ENCODE results near the gene AP1S3. TPM values are rescaled to one million over a fixed set of nuclear protein-coding genes. Genes with fewer than 3 reads are reported as not detected.
"Not testable (repeated sequence)": the region's sequence is repeated elsewhere in the genome, so short reads cannot be mapped to it uniquely, and the experiment has no call there.

Gene AP1S3
- total RNA-seq, 1 donor from 2014 or later = 3.5 TPM

DNA sequence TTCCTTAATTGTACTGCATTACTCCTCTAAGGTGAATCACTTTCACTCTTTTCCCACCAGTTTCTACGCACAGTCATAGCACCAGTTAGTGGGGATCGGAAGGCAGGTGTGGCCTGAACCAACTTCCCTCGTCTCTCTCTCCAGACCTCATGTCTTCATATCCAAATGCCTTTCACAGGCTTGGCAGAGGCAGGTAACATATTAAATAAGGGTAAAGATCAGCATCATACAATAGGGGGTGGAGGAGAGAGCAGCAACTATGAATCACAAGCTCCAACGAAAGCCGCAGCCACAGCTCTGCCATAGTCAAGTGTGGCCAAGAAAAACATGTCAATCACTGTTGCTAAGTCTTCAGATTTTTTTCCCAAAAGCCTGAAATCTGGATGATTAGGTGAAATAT lies 40.3 kb downstream of the AP1S3 start:
- H3K27ac Mint-ChIP-seq (ENCODE audit: unreplicated experiment) = peak overlapping the region; percentile 50
- peaks cover 9% of the 10 kb centered on the region for H3K9me3 Mint-ChIP-seq (ENCODE audit: unreplicated experiment)
- peaks cover 39% of the 10 kb centered on the region for H3K4me1 Mint-ChIP-seq (ENCODE audit: unreplicated experiment)
- TF ChIP-seq CTCF (IDR thresholded peaks at IDR 0.05) = no peak
- H3K4me3 Mint-ChIP-seq (ENCODE audit: unreplicated experiment) = no peak overlapping the region
- no peak for DNase-seq (ENCODE audit: extremely low spot score, unreplicated experiment)
- no peaks in the 10 kb centered on the region for H3K27me3 Mint-ChIP-seq (ENCODE audit: unreplicated experiment)
- H3K36me3 Mint-ChIP-seq (ENCODE audit: unreplicated experiment) = peaks cover 2% of the 10 kb centered on the region

GRCh38 chr2:223789423-223789822 lies 48.0 kb downstream of the AP1S3 start:
- no peak for TF ChIP-seq CTCF (IDR thresholded peaks at IDR 0.05)
- Mint-ChIP-seq H3K27ac (ENCODE audit: unreplicated experiment) (no peak overlapping the region), H3K4me1 (ENCODE audit: unreplicated experiment) (peaks cover 3% of the 10 kb centered on the region), H3K36me3 (ENCODE audit: unreplicated experiment) (peaks cover 2% of the 10 kb centered on the region), H3K27me3 (ENCODE audit: unreplicated experiment) (no peaks in the 10 kb centered on the region), H3K9me3 (ENCODE audit: unreplicated experiment) (peaks cover 8% of the 10 kb centered on the region), H3K4me3 (ENCODE audit: unreplicated experiment) (no peak overlapping the region)
- no peak for DNase-seq (ENCODE audit: extremely low spot score, unreplicated experiment)

DNA sequence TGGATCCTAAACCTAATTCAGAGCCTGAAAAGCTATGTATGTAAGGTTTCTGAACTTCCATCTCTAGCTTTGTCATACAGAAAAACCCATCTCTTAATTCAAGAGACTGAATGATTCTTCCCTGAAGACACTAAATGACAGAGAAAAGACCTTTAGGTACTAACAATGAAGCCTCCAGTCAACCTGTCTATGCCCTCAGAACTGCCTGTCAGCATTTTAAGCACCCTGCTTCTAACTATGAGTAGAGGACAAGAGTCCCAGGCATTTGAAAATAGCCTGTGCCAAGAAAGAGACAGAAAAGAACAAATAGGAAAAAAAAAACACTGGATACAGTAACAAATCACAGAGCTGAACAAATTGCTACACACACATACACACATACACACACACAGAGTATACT lies 48.6 kb downstream of the AP1S3 start:
- H3K4me1 Mint-ChIP-seq (ENCODE audit: unreplicated experiment) = peaks cover 3% of the 10 kb centered on the region
- H3K27ac Mint-ChIP-seq (ENCODE audit: unreplicated experiment) = peak overlapping the region; percentile 31
- no peak for DNase-seq (ENCODE audit: extremely low spot score, unreplicated experiment)
- no peak for TF ChIP-seq CTCF (IDR thresholded peaks at IDR 0.05)
- H3K4me3 Mint-ChIP-seq (ENCODE audit: unreplicated experiment) = no peak overlapping the region
- peaks cover 2% of the 10 kb centered on the region for H3K36me3 Mint-ChIP-seq (ENCODE audit: unreplicated experiment)
- H3K27me3 Mint-ChIP-seq (ENCODE audit: unreplicated experiment) = no peaks in the 10 kb centered on the region
- H3K9me3 Mint-ChIP-seq (ENCODE audit: unreplicated experiment) = peaks cover 8% of the 10 kb centered on the region

- H3K27ac Mint-ChIP-seq (ENCODE audit: unreplicated experiment); DNase-seq (ENCODE audit: extremely low spot score, unreplicated experiment); H3K9me3 Mint-ChIP-seq (ENCODE audit: unreplicated experiment); H3K4me1 Mint-ChIP-seq (ENCODE audit: unreplicated experiment); H3K4me3 Mint-ChIP-seq (ENCODE audit: unreplicated experiment); H3K36me3 Mint-ChIP-seq (ENCODE audit: unreplicated experiment); H3K27me3 Mint-ChIP-seq (ENCODE audit: unreplicated experiment): not testable (repeated sequence)
Measured at GRCh38 chr2:223788106-223788505, 49.3 kb downstream of the AP1S3 start.

DNA sequence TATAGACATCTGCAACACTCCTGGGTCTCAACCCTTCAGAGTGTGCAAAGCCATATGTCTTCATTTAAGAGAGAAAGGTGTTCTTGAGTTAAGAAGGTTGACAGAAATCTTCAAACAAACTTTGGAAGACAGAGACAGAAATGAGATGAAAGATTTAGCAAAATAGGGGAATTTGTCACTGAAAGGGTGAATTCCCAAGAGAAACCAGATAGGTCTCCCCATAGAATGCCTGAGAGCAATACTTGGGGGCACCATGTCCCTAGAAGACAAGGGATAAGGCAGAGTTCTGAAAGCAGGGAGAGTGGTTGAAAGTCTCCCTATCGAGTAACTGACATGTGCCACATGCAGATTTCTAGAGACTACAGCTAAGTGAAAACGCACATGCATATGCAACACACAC lies 50.0 kb downstream of the AP1S3 start:
- no peak for DNase-seq (ENCODE audit: extremely low spot score, unreplicated experiment)
- Mint-ChIP-seq H3K36me3 (ENCODE audit: unreplicated experiment) (no peaks in the 10 kb centered on the region), H3K4me3 (ENCODE audit: unreplicated experiment) (no peak overlapping the region), H3K4me1 (ENCODE audit: unreplicated experiment) (peaks cover 3% of the 10 kb centered on the region), H3K27ac (ENCODE audit: unreplicated experiment) (no peak overlapping the region), H3K9me3 (ENCODE audit: unreplicated experiment) (peaks cover 5% of the 10 kb centered on the region), H3K27me3 (ENCODE audit: unreplicated experiment) (no peaks in the 10 kb centered on the region)
- no peak for TF ChIP-seq CTCF (IDR thresholded peaks at IDR 0.05)

DNA sequence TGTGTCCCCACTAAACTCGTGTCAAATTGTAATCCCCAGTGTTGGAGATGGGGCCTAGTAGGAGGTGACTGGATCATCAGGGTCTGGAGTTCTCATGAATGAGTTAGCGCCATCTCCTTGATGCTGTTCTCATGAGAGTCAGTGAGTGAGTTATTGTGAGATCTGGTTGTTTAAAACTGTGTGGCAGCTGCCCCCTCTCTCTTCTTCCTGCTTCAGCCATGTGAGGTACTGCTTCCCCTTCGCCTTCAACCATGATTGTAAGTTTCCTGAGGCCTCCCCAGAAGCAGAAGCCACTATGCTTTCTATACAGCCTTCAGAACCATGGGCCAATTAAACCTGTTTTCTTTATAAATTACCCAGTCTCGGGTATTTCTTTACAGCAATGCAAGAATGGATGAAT lies 50.4 kb downstream of the AP1S3 start:
- Mint-ChIP-seq H3K4me3 (ENCODE audit: unreplicated experiment) (no peak overlapping the region), H3K27ac (ENCODE audit: unreplicated experiment) (no peak overlapping the region), H3K9me3 (ENCODE audit: unreplicated experiment) (peaks cover 5% of the 10 kb centered on the region), H3K27me3 (ENCODE audit: unreplicated experiment) (no peaks in the 10 kb centered on the region), H3K36me3 (ENCODE audit: unreplicated experiment) (no peaks in the 10 kb centered on the region), H3K4me1 (ENCODE audit: unreplicated experiment) (peaks cover 3% of the 10 kb centered on the region)
- no peak for TF ChIP-seq CTCF (IDR thresholded peaks at IDR 0.05)
- no peak for DNase-seq (ENCODE audit: extremely low spot score, unreplicated experiment)

All from osteocyte (in vitro differentiated cells).